ENCODE data around the gene MTRF1L. TPM values are rescaled to one million over a fixed set of nuclear protein-coding genes. Genes with fewer than 3 reads are reported as not detected.

MTRF1L gene
- total RNA-seq, 1 experiment from 2014 or later, result 16.6 TPM

DNA sequence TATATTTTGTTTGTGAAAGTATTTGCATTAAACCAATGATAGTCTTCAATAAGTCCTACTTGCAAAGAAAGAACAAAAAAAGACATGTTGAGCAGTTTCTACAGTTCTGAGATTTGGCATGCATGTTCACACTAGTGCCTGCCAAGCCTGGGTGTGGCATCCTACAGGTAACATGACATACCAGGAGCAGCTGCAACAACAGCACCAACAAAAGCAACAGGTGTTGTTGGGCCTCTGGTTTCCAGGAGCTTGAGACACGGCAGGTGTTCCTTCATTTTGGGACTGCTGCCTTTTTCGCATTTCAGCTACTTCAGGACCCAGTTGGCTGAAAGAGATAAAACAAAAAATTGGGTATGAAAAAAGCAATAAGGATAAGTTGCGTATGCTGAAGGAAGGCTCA, 41.2 kb upstream of the MTRF1L start (continued):
- TF ChIP-seq FOXP1 (CRISPR knock-in tag; IDR thresholded peaks at IDR 0.05; ENCODE audit: borderline replicate concordance) (no peak), GABPB1 (CRISPR knock-in tag; IDR thresholded peaks at IDR 0.05) (no peak), ZNF423 (CRISPR knock-in tag; IDR thresholded peaks at IDR 0.05) (no peak), EMX1 (CRISPR knock-in tag; IDR thresholded peaks at IDR 0.05) (no peak), NR3C1 (CRISPR knock-in tag; conservative IDR thresholded peaks at IDR 0.05; ENCODE audit: low read depth) (no peak), CBFB (CRISPR knock-in tag; IDR thresholded peaks at IDR 0.05; ENCODE audit: low read depth) (no peak)
- TF ChIP-seq, protein P1, sequence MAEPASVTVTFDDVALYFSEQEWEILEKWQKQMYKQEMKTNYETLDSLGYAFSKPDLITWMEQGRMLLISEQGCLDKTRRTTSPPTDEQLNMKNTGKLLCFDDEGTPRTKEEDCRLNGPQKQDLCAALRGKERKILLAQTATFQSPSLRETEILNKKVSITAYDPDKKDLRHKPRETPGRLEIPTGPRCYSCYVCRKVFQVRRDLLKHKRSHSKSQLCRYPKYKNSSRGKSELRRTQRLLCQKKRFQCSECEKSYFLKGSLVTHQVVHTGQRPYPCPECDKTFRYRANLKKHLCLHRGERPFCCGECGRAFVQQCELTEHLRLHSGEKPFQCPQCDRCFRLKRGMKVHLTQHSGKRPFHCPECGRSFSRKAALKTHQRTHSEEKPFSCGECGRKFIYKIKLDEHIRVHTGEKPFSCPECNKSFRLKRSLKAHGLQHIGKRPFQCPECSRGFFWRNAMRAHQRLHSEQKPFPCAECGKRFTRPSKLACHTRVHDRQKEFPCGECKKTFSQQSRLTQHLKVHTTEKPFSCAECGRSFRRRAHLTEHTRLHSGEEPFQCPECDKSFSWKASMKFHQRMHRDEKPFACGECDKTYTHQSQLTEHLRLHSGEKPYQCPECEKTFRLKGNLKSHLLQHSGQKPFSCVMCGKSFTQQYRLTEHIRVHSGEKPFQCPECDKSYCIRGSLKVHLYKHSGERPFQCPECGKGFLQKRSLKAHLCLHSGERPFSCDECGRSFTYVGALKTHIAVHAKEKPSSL (CRISPR knock-in tag; conservative IDR thresholded peaks at IDR 0.05), result no peak

DNA sequence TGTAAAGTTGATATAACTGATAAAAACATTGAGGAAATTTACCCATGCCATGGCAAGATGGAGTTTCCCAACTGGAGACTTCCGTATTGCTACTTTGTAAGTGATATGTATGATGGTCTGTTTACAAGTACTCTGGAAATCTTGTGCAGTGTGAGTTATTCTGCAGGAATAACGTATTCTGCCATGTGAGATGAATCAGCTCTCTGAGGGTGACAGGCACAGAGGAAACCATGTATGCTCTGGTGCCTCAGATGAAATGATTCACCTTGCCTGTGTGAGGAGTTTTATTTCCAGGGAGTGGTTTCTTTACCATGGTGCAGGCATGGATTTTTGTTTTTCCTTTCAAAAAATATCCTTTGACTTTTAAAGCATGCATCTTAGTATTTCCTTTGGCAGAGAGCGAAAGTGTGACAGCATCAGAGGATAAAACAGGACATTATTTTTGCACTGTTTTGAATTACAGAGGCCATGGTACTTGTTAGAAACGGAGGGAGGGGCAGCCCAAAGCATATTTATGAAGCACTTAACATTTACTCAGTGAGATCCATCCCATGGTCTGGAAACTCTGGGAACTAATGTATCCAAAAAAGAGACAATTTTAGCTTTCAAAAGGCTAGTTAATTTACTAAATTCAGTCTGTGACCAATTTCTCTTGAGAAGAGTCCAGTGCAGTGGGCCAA, 36.0 kb upstream of the MTRF1L start:
- TF ChIP-seq, protein P2, sequence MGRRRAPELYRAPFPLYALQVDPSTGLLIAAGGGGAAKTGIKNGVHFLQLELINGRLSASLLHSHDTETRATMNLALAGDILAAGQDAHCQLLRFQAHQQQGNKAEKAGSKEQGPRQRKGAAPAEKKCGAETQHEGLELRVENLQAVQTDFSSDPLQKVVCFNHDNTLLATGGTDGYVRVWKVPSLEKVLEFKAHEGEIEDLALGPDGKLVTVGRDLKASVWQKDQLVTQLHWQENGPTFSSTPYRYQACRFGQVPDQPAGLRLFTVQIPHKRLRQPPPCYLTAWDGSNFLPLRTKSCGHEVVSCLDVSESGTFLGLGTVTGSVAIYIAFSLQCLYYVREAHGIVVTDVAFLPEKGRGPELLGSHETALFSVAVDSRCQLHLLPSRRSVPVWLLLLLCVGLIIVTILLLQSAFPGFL (CRISPR knock-in tag; IDR thresholded peaks at IDR 0.05; ENCODE audit: borderline replicate concordance), result no peak
- no peak for TF ChIP-seq IRF1 (CRISPR knock-in tag; IDR thresholded peaks at IDR 0.05)
- TF ChIP-seq ZNF281 (CRISPR knock-in tag; IDR thresholded peaks at IDR 0.05), result no peak
- TF ChIP-seq JAZF1 (CRISPR knock-in tag; IDR thresholded peaks at IDR 0.05), result no peak
- no peak for TF ChIP-seq ZBTB21 (CRISPR knock-in tag; IDR thresholded peaks at IDR 0.05; ENCODE audit: borderline replicate concordance)
- no peak for TF ChIP-seq JUN (CRISPR knock-in tag; IDR thresholded peaks at IDR 0.05)
- TF ChIP-seq CREB1 (CRISPR knock-in tag; IDR thresholded peaks at IDR 0.05), result no peak
- no peak for TF ChIP-seq FOXK1 (CRISPR knock-in tag; IDR thresholded peaks at IDR 0.05)
- TF ChIP-seq MXD4 (CRISPR knock-in tag; IDR thresholded peaks at IDR 0.05; ENCODE audit: borderline replicate concordance), result no peak
- TF ChIP-seq ZNF219 (CRISPR knock-in tag; IDR thresholded peaks at IDR 0.05; ENCODE audit: borderline replicate concordance), result no peak
- peaks cover 7% of the 10 kb centered on the region for H3K36me3 Mint-ChIP-seq
- no peak overlapping the region for H3K27ac Mint-ChIP-seq
- ATAC-seq (no peak), DNase-seq (ENCODE audit: low spot score) (no peak)
- ChIA-PET CTCF (no interaction called here), POLR2A (no interaction called here)
- no peaks in the 10 kb centered on the region for H3K9me3 Mint-ChIP-seq
- no peaks in the 10 kb centered on the region for H3K27me3 Mint-ChIP-seq (ENCODE audit: low read depth)
- H3K4me1 Mint-ChIP-seq, result 0 out of 2 replicates have a peak, but pooled peaks cover 2% of the 10 kb centered on the region
- no peak overlapping the region for H3K4me3 Mint-ChIP-seq

DNA sequence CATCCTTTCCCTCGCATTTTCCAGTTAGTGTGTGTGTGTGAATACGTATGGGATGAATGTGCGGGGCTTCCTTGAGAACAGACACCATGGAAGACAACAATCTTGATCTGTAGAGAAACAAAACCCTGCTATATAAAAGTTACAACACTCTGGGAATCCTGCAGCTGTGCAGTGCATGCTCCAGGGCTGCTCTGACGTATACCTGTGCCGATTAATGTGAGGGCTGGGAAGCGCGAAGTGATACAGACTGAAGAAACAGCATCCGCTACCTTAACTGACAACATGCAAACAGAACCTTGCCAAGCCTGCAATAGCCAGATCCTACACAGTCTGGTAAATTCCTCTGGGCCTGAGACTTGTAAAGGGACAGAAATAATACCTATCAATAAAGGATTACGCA, 31.6 kb upstream of the MTRF1L start:
- no peak for TF ChIP-seq SOX15 (CRISPR knock-in tag; IDR thresholded peaks at IDR 0.05)
- TF ChIP-seq SMAD3 (CRISPR knock-in tag; IDR thresholded peaks at IDR 0.05; ENCODE audit: borderline replicate concordance), result no peak
- no peak for TF ChIP-seq MXD4 (CRISPR knock-in tag; IDR thresholded peaks at IDR 0.05; ENCODE audit: borderline replicate concordance)
- no peak for TF ChIP-seq OVOL2 (CRISPR knock-in tag; IDR thresholded peaks at IDR 0.05; ENCODE audit: borderline replicate concordance)
- TF ChIP-seq NFYB (CRISPR knock-in tag; conservative IDR thresholded peaks at IDR 0.05; ENCODE audit: low read depth), result no peak
- no peak for TF ChIP-seq GABPB1 (CRISPR knock-in tag; IDR thresholded peaks at IDR 0.05)
- no peak for TF ChIP-seq E2F4 (CRISPR knock-in tag; IDR thresholded peaks at IDR 0.05; ENCODE audit: borderline replicate concordance, low read depth)
- no peak for TF ChIP-seq NR1H2 (CRISPR knock-in tag; IDR thresholded peaks at IDR 0.05)
- no peak for TF ChIP-seq JUN (CRISPR knock-in tag; IDR thresholded peaks at IDR 0.05)
- ATAC-seq, result no peak; the same call in 1 of the 2 replicates
- Mint-ChIP-seq H3K27ac (no peak overlapping the region), H3K4me3 (no peak overlapping the region), H3K4me1 (peaks cover 28% of the 10 kb centered on the region), H3K9me3 (no peaks in the 10 kb centered on the region), H3K27me3 (ENCODE audit: low read depth) (no peaks in the 10 kb centered on the region), H3K36me3 (peaks cover 3% of the 10 kb centered on the region; the same call in 1 of the 2 replicates)
- POLR2A ChIA-PET, result no interaction called here
- CTCF ChIA-PET, result no interaction called here
- no peak for DNase-seq (ENCODE audit: low spot score)
